ENCODE measurements around the gene SPR. TPM values are rescaled to one million over a fixed set of nuclear protein-coding genes. Genes with fewer than 3 reads are reported as not detected.
A peak's percentile ranks its signal among the peaks of the same experiment; 100 is the strongest.

The SPR gene
- total RNA-seq, 4 donors from 2014 or later = 24.3 to 54.3 (median 42.8) TPM

- TF ChIP-seq CTCF (IDR thresholded peaks at IDR 0.05) = no peak
Measured at GRCh38 chr2:72888438-72889202, 1.4 kb downstream of the SPR start.

GRCh38 chr2:72889991-72890390 lies 2.8 kb downstream of the SPR start:
- DNase-seq (ENCODE audit: low spot score) (no peak), ATAC-seq (ENCODE audit: low FRiP score) (no peak)
- no peak for TF ChIP-seq CTCF (IDR thresholded peaks at IDR 0.05)

More at GRCh38 chr2:72888438-72889202, 1.4 kb downstream of the SPR start:
- DNase-seq (ENCODE audit: low spot score) (no peak), ATAC-seq (ENCODE audit: low FRiP score) (no peak)

DNA sequence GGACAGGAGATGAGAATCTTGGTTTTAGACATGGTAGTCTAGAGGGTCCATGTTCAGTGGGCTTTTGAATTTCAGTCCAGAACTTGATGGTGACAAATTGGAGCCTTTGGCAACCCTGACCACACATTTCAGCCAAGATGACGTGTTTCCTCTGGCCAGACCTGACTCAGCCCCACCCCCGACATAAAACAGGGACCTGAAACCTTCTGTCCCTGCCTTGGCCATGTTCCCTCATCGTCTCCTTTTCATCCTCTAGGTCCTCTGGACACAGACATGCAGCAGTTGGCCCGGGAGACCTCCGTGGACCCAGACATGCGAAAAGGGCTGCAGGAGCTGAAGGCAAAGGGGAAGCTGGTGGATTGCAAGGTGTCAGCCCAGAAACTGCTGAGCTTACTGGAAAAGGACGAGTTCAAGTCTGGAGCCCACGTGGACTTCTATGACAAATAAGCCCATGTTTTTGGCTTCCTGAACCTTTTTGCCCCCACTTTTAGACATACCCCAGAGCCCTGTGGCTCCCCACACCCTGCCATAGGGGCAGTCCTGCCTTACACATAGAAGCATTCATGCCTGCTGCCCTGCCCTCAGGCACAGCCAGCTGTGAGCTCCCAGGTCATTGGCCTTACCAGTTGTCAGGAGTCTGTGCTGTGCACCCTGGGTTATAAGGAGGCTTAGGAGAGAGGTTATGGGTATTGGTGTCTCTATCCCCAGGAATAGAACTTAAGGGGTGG lies 4.0 kb downstream of the SPR start:
- TF ChIP-seq CTCF (IDR thresholded peaks at IDR 0.05) = no peak
- DNase-seq (ENCODE audit: low spot score) (no peak), ATAC-seq (ENCODE audit: low FRiP score) (no peak)

GRCh38 chr2:72892506-72893173 lies 5.4 kb downstream of the SPR start:
- ATAC-seq (ENCODE audit: low FRiP score) = peak; percentile 37
- TF ChIP-seq CTCF (IDR thresholded peaks at IDR 0.05) = peak in 1 of 3 donors; percentile 38
- DNase-seq (ENCODE audit: low spot score) = no peak

GRCh38 chr2:72893594-72894319 lies 6.5 kb downstream of the SPR start:
- DNase-seq (ENCODE audit: low spot score) = no peak
- TF ChIP-seq CTCF (IDR thresholded peaks at IDR 0.05) = no peak
- no peak for ATAC-seq (ENCODE audit: low FRiP score)

DNA sequence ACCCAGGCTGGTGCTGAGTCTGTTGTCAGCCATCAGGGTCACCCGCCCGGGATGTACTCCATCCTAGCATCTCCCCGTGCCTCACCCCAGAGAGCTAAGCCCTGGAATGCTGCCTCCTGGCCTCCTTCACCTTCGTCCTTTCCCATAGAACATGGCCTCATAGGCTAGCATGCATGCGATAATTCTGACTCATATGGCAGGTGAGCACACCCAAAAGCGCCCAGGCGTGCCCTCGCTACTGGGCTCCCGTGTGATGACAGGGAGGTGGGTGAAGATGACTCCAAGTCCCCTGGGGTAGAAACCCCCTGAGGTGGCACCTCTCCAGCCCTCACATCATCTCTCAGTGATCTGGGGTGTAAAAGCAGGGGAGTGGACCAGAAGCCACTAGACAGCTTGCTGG lies 7.3 kb downstream of the SPR start:
- DNase-seq (ENCODE audit: low spot score) (no peak), ATAC-seq (ENCODE audit: low FRiP score) (no peak)
- TF ChIP-seq CTCF (IDR thresholded peaks at IDR 0.05) = no peak

Measured in omental fat pad (tissue), 4 donors.